Measurements from ENCODE around the gene TEX22. TPM values are rescaled to one million over a fixed set of nuclear protein-coding genes. Genes with fewer than 3 reads are reported as not detected.

Gene TEX22
- total RNA-seq, 1 donor from 2014 or later, result 5.7 TPM

DNA sequence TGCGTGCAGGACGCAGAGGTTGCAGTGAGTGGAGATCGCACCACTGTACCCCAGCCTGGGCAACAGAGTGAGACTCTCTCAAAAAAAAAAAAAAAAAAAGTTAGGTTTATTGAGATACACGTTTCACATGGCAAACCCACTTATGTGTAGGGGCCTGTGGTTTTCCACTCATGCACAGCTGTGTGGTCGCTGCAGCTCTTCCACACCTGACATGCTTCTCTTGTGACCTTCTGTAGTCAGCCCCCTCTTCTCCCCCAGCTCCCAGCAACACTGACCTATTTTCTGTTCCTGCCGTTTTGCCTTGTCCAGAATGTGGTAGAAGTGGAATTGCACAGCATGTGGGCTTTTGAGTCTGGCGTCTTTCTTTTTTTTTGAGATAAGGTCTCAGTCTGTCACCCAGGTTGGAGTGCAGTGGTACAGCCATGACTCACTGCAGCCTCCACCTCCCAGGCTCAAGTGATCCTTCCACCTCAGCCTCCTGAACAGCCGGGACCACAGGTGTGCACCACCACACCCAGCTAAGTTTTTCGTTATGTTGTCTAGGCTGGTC is 29.7 kb downstream of the TEX22 start:
- peaks cover 18% of the 10 kb centered on the region for H3K4me1 Mint-ChIP-seq
- H3K36me3 Mint-ChIP-seq (ENCODE audit: low read depth), result peaks cover 32% of the 10 kb centered on the region
- TF ChIP-seq, protein P1, sequence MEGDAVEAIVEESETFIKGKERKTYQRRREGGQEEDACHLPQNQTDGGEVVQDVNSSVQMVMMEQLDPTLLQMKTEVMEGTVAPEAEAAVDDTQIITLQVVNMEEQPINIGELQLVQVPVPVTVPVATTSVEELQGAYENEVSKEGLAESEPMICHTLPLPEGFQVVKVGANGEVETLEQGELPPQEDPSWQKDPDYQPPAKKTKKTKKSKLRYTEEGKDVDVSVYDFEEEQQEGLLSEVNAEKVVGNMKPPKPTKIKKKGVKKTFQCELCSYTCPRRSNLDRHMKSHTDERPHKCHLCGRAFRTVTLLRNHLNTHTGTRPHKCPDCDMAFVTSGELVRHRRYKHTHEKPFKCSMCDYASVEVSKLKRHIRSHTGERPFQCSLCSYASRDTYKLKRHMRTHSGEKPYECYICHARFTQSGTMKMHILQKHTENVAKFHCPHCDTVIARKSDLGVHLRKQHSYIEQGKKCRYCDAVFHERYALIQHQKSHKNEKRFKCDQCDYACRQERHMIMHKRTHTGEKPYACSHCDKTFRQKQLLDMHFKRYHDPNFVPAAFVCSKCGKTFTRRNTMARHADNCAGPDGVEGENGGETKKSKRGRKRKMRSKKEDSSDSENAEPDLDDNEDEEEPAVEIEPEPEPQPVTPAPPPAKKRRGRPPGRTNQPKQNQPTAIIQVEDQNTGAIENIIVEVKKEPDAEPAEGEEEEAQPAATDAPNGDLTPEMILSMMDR (IDR thresholded peaks at IDR 0.05), result no peak
- H3K27me3 Mint-ChIP-seq, result no peaks in the 10 kb centered on the region
- intact Hi-C loops (cut with micrococcal nuclease), result no loop called here
- ChIA-PET POLR2A (interaction anchor here (0.7 kb wide), 1 partner anchor 324 kb away, joined by 6 read pairs; no protein-coding TSS in a partner anchor), CTCF (interaction anchor here (1.3 kb wide), 1 partner anchor 19 kb away, joined by 5 read pairs; no protein-coding TSS in a partner anchor)
- H3K27ac Mint-ChIP-seq, result no peak overlapping the region
- ATAC-seq (ENCODE audit: low read depth) (no peak), DNase-seq (no peak)
- no peak overlapping the region for H3K4me3 Mint-ChIP-seq
- H3K9me3 Mint-ChIP-seq, result no peaks in the 10 kb centered on the region

- CTCF ChIA-PET, result interaction anchor here (1.6 kb wide), 1 partner anchor 51 kb away, joined by 4 read pairs; no protein-coding TSS in a partner anchor
- POLR2A ChIA-PET, result interaction anchor here (0.6 kb wide), 1 partner anchor 10 kb away, joined by 5 read pairs; no protein-coding TSS in a partner anchor
- H3K27me3 Mint-ChIP-seq, result no peaks in the 10 kb centered on the region
- ATAC-seq (ENCODE audit: low read depth), result no peak
- peaks cover 30% of the 10 kb centered on the region for H3K36me3 Mint-ChIP-seq (ENCODE audit: low read depth)
- no peak overlapping the region for H3K27ac Mint-ChIP-seq
- no peak overlapping the region for H3K4me3 Mint-ChIP-seq
- no peak for DNase-seq
- H3K9me3 Mint-ChIP-seq, result no peaks in the 10 kb centered on the region
- intact Hi-C loops (cut with micrococcal nuclease), result no loop called here
- H3K4me1 Mint-ChIP-seq, result peaks cover 19% of the 10 kb centered on the region
- TF ChIP-seq, protein P1 (IDR thresholded peaks at IDR 0.05), result no peak
Measured at GRCh38 chr14:105430042-105430441, 31.7 kb downstream of the TEX22 start.

DNA sequence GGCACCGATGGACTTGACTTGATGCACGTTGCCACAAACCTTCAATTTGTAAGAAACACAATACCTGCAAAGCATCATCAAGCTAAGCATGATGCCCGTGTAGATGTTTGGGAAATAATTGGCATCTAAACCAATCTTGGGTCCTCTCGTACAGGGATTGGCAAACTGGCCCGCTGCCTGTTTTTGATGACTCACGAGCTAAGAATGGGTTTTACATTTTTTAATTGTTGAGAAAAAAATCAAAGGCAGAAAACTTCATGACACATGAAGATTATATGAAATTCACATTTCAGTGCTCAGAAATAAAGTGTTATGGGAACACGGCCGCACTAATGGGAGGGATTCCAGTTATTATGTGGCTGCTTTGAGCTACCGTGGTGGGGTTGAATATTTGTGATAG is 32.2 kb downstream of the TEX22 start:
- intact Hi-C loops (cut with micrococcal nuclease), result no loop called here
- ATAC-seq (ENCODE audit: low read depth) (no peak), DNase-seq (no peak)
- no peak overlapping the region for H3K4me3 Mint-ChIP-seq
- H3K4me1 Mint-ChIP-seq, result peaks cover 22% of the 10 kb centered on the region
- H3K9me3 Mint-ChIP-seq, result no peaks in the 10 kb centered on the region
- H3K27me3 Mint-ChIP-seq, result no peaks in the 10 kb centered on the region
- POLR2A ChIA-PET, result interaction anchor here (0.7 kb wide), 1 partner anchor 19 kb away, joined by 3 read pairs; no protein-coding TSS in a partner anchor
- TF ChIP-seq, protein P1 (IDR thresholded peaks at IDR 0.05), result no peak
- CTCF ChIA-PET, result interaction anchor here (1.6 kb wide), 1 partner anchor 50 kb away, joined by 4 read pairs; no protein-coding TSS in a partner anchor
- no peak overlapping the region for H3K27ac Mint-ChIP-seq
- H3K36me3 Mint-ChIP-seq (ENCODE audit: low read depth), result peaks cover 30% of the 10 kb centered on the region

DNA sequence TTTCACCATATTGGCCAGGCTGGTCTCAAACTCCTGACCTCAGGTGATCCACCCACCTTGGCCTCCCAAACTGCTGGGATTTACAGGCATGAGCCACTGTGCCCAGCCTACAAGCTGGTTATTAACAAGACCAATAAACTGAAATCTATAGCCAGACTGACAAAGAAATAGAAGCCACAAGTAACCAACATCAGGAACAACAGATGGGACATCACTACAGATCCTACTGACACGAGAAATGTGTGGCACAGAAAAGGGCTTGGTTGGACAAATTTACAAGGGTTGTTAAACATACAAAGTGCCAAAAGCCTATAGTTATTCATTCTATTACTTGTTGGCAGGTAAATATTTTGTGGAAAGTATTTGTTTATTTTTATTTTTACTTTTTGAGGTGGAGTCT is 32.9 kb downstream of the TEX22 start:
- ChIA-PET POLR2A (interaction anchor here (0.7 kb wide), 1 partner anchor 20 kb away, joined by 3 read pairs; no protein-coding TSS in a partner anchor), CTCF (interaction anchor here (1.6 kb wide), 1 partner anchor 50 kb away, joined by 4 read pairs; no protein-coding TSS in a partner anchor)
- Mint-ChIP-seq H3K4me1 (peaks cover 27% of the 10 kb centered on the region), H3K27me3 (no peaks in the 10 kb centered on the region), H3K27ac (no peak overlapping the region), H3K9me3 (no peaks in the 10 kb centered on the region), H3K36me3 (ENCODE audit: low read depth) (peaks cover 28% of the 10 kb centered on the region), H3K4me3 (no peak overlapping the region)
- no peak for ATAC-seq (ENCODE audit: low read depth)
- TF ChIP-seq, protein P1 (IDR thresholded peaks at IDR 0.05), result no peak
- intact Hi-C loops (cut with micrococcal nuclease), result no loop called here
- no peak for DNase-seq

GRCh38 chr14:105432657-105433056 is 34.3 kb downstream of the TEX22 start:
- TF ChIP-seq, protein P1 (IDR thresholded peaks at IDR 0.05), result no peak
- no peak overlapping the region for H3K27ac Mint-ChIP-seq
- H3K27me3 Mint-ChIP-seq, result no peaks in the 10 kb centered on the region
- H3K9me3 Mint-ChIP-seq, result no peaks in the 10 kb centered on the region
- DNase-seq (no peak), ATAC-seq (ENCODE audit: low read depth) (no peak)
- intact Hi-C loops (cut with micrococcal nuclease), result no loop called here
- no peak overlapping the region for H3K4me3 Mint-ChIP-seq
- CTCF ChIA-PET, result no interaction called here
- POLR2A ChIA-PET, result no interaction called here
- H3K4me1 Mint-ChIP-seq, result peaks cover 27% of the 10 kb centered on the region
- H3K36me3 Mint-ChIP-seq (ENCODE audit: low read depth), result peaks cover 19% of the 10 kb centered on the region
